ENCODE results near the gene PRKACB.
A peak's percentile ranks its signal among the peaks of the same experiment; 100 is the strongest.
"Not testable (repeated sequence)": the region's sequence is repeated elsewhere in the genome, so short reads cannot be mapped to it uniquely, and the experiment has no call there.

Gene PRKACB

GRCh38 chr1:84224905-84225304 is 80.8 kb downstream of the PRKACB start:
- DNase-seq = no peak

- no peak for DNase-seq
These were observed 81.6 kb downstream of the PRKACB start for GRCh38 chr1:84225646-84226045.

- not testable (repeated sequence) for DNase-seq
These were observed 88.6 kb downstream of the PRKACB start for GRCh38 chr1:84232676-84233075.

GRCh38 chr1:84236256-84236655 is 92.2 kb downstream of the PRKACB start:
- DNase-seq = no peak

- DNase-seq = no peak
These were observed 98.6 kb downstream of the PRKACB start for GRCh38 chr1:84242641-84243040.

GRCh38 chr1:84245563-84245962 is 101.5 kb downstream of the PRKACB start:
- DNase-seq = no peak

- no peak for DNase-seq
These were observed 102.1 kb downstream of the PRKACB start for GRCh38 chr1:84246213-84246612.

- DNase-seq = no peak
These were observed 103.6 kb downstream of the PRKACB start for GRCh38 chr1:84247425-84248220.

GRCh38 chr1:84250668-84251067 is 106.6 kb downstream of the PRKACB start:
- no peak for DNase-seq

GRCh38 chr1:84253036-84253435 is 109.0 kb downstream of the PRKACB start:
- no peak for DNase-seq

- peak; percentile 90 for DNase-seq
These were observed 109.8 kb downstream of the PRKACB start for GRCh38 chr1:84253891-84254290.

GRCh38 chr1:84254703-84255238 is 110.7 kb downstream of the PRKACB start:
- no peak for DNase-seq

- no peak for DNase-seq
These were observed 111.5 kb downstream of the PRKACB start for GRCh38 chr1:84255582-84255981.

- DNase-seq = no peak
These were observed 113.5 kb downstream of the PRKACB start for GRCh38 chr1:84257617-84258016.

GRCh38 chr1:84259376-84259775 is 115.3 kb downstream of the PRKACB start:
- no peak for DNase-seq

GRCh38 chr1:84259989-84260388 is 115.9 kb downstream of the PRKACB start:
- no peak for DNase-seq

- peak; percentile 63 for DNase-seq
These were observed 116.9 kb downstream of the PRKACB start for GRCh38 chr1:84260852-84261518.

GRCh38 chr1:84264961-84265360 is 120.9 kb downstream of the PRKACB start:
- DNase-seq = no peak

GRCh38 chr1:84265867-84266266 is 121.8 kb downstream of the PRKACB start:
- DNase-seq = no peak

- DNase-seq = no peak
These were observed 122.7 kb downstream of the PRKACB start for GRCh38 chr1:84266748-84267147.

GRCh38 chr1:84267476-84267875 is 123.4 kb downstream of the PRKACB start:
- DNase-seq = no peak

GRCh38 chr1:84268346-84268745 is 124.3 kb downstream of the PRKACB start:
- no peak for DNase-seq

- DNase-seq = no peak
These were observed 125.2 kb downstream of the PRKACB start for GRCh38 chr1:84269306-84269705.

GRCh38 chr1:84271441-84272151 is 127.5 kb downstream of the PRKACB start:
- DNase-seq = peak; percentile 33
